Heart left ventricle (tissue), 13 donors: Measurements from ENCODE around the gene NDUFS8.

Experiments used
- POLR2A ChIP-seq, 2 donors: fragments of 450-650 bp; IDR thresholded peaks; one replicate each; pipeline ENCODE4 v1.6.1; 2017; ENCODE audit warnings: antibody characterized with exemption in 2 of 2, mild to moderate bottlenecking in 2 of 2, moderate library complexity in 2 of 2
- TF ChIP-seq, protein P1 (sequence below), 12 donors: fragments of 200-600 bp; sonication (generic) in 4 of 12; IDR thresholded peaks; one replicate each; pipeline versions ENCODE4 v1.5.0 to v1.8.0; 2018 to 2022; ENCODE audit warnings: antibody characterized with exemption in 12 of 12, mild to moderate bottlenecking in 5 of 12
- donor health status: ischemic (EF 13 %, LVEDD 7.1; RV severe dilation, severe dysfunction).
- donor health status: DM: no; HTN: yes; CAD: no.
- donor health status: DM: no; HTN: no; CAD: no.
- donor health status: ischemic (EF 25% LVEDD 6.9; RV normal size, moderate dysfunction).
- donor health status: ischemic (EF 25% LVEDD 5.7; RV mildly dilated, moderate dysfunction).
- donor health status: ischemic (EF 35%, LVEDD 5.7; RV mildly dilated, moderate dysfunction).
- donor health status: nonischemic (EF 11% LVEDD 7.7; RV severe dilation, severe dysfunction).
- donor health status: DM: yes; HTN: yes; CAD: no.
- donor health status: PGD.
- donor health status: ischemic (EF 29% LVEDD 5.4; RV normal size, mild dysfunction).
- donor health status: nonischemic (EF 23%, LVEDD 6.1; RV moderate dilation, normal function).

GRCh38 chr11:68016161-68016903 is 14.1 kb upstream of the NDUFS8 start:
- no peak for TF ChIP-seq POLR2A (IDR thresholded peaks at IDR 0.05)
- TF ChIP-seq, protein P1, sequence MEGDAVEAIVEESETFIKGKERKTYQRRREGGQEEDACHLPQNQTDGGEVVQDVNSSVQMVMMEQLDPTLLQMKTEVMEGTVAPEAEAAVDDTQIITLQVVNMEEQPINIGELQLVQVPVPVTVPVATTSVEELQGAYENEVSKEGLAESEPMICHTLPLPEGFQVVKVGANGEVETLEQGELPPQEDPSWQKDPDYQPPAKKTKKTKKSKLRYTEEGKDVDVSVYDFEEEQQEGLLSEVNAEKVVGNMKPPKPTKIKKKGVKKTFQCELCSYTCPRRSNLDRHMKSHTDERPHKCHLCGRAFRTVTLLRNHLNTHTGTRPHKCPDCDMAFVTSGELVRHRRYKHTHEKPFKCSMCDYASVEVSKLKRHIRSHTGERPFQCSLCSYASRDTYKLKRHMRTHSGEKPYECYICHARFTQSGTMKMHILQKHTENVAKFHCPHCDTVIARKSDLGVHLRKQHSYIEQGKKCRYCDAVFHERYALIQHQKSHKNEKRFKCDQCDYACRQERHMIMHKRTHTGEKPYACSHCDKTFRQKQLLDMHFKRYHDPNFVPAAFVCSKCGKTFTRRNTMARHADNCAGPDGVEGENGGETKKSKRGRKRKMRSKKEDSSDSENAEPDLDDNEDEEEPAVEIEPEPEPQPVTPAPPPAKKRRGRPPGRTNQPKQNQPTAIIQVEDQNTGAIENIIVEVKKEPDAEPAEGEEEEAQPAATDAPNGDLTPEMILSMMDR (IDR thresholded peaks at IDR 0.05) = no peak
